ENCODE data around the gene SPATA24.
"Not testable (repeated sequence)": the region's sequence is repeated elsewhere in the genome, so short reads cannot be mapped to it uniquely, and the experiment has no call there.

Gene SPATA24

GRCh38 chr5:139387611-139388197 lies 16.2 kb downstream of the SPATA24 start:
- H3K36me3 ChIP-seq (ENCODE audit: control insufficient read depth in 2 of 2, insufficient read depth in 2 of 2, low read length in 2 of 2) = no peaks in the 10 kb centered on the region
- H3K4me1 ChIP-seq (ENCODE audit: control insufficient read depth, insufficient read depth, low read length) = peaks cover 9% of the 10 kb centered on the region
- H3K27me3 ChIP-seq (ENCODE audit: control insufficient read depth in 1 of 2, insufficient read depth in 2 of 2, low read length in 2 of 2) = peaks cover under 1 to 9% of the 10 kb centered on the region in 2 donors
- no peaks in the 10 kb centered on the region for H3K9me3 ChIP-seq (ENCODE audit: control insufficient read depth in 2 of 2, low read length in 2 of 2)
- H3K9ac ChIP-seq (ENCODE audit: low read length in 2 of 2) = no peak overlapping the region
- no peak overlapping the region for H3K27ac ChIP-seq (ENCODE audit: low read length)
- no peak overlapping the region for H3K4me3 ChIP-seq (ENCODE audit: low read length in 2 of 2)

- not testable (repeated sequence) for H3K9ac ChIP-seq (ENCODE audit: low read length in 2 of 2); H3K4me3 ChIP-seq (ENCODE audit: low read length in 2 of 2); H3K4me1 ChIP-seq (ENCODE audit: control insufficient read depth, insufficient read depth, low read length); H3K9me3 ChIP-seq (ENCODE audit: control insufficient read depth in 2 of 2, low read length in 2 of 2); H3K36me3 ChIP-seq (ENCODE audit: control insufficient read depth in 2 of 2, insufficient read depth in 2 of 2, low read length in 2 of 2); H3K27me3 ChIP-seq (ENCODE audit: control insufficient read depth in 1 of 2, insufficient read depth in 2 of 2, low read length in 2 of 2); H3K27ac ChIP-seq (ENCODE audit: low read length)
Measured at GRCh38 chr5:139386956-139387355, 16.9 kb downstream of the SPATA24 start.

DNA sequence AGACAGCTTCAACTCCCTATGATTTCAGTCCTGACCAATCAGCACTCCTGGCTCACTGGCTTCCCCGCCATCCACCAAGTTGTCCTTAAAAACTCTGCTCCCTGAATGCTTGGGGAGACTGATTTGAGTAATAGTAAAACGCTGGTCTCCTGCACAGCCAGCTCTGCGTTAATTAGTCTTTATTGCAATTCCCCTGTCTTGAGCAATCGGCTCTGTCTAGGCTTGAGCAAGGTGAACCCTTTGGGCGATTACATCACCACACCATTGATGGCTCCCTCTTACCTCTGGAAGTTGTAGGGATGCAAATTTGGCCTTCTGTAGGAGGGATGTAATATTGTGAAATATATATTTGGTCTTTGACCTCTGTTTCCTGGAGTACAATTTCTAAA lies 17.8 kb downstream of the SPATA24 start:
- H3K4me1 ChIP-seq (ENCODE audit: control insufficient read depth, insufficient read depth, low read length) = peaks cover 3% of the 10 kb centered on the region
- H3K27ac ChIP-seq (ENCODE audit: low read length) = no peak overlapping the region

DNA sequence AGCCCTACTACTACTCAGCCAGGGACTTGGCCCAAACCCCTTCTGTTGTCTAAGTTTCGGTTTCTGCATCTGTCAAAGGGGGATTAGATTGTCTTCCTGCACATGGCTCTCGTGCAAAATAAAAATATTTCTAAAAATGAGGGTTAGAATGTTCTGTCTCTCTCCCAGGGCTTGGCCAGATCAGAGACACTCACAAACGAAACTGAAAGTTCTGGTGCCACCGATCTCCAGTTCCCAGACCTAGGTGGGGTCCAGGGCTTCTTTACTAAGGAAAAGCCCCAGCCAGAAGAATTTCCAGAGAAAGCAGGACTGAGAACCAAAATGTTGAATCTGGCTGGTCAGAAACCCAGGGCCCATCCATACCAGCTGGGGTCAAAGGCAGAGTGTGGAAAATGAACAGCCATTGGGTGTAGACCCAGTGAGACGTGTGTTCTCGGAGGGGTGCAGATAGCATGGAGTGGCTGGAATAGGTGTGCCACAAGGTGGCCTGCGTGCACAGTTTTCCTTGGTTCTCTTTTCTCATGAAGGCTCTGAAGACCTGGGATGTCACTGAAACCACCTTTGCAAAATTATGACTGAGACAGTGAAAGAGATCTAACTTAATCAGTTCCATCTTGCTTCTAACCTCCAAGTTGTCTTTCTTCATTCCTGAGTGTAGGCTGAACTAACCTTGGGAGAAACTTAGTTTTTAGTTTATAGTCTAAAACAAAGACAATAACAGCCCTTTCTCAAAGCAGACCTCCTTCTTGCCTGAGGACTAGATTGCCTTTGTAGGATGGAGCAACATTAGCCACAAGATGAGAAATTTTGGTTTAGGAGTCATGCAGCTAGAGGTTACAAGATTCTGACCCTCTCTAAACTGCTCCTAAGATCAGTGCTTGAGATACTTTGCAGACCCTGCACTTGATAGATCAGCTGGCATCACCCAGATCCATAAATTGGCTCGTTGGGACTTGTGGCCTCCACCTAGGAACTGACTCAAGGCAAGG lies 18.5 kb downstream of the SPATA24 start:
- Histone ChIP-seq H3K27ac (ENCODE audit: low read length) (no peak overlapping the region), H3K9me3 (ENCODE audit: control insufficient read depth in 2 of 2, low read length in 2 of 2) (no peaks in the 10 kb centered on the region), H3K4me1 (ENCODE audit: control insufficient read depth, insufficient read depth, low read length) (peaks cover 3% of the 10 kb centered on the region), H3K4me3 (ENCODE audit: low read length in 2 of 2) (peak overlapping the region in 1 of 2 donors; percentile 58), H3K36me3 (ENCODE audit: control insufficient read depth in 2 of 2, insufficient read depth in 2 of 2, low read length in 2 of 2) (no peaks in the 10 kb centered on the region), H3K9ac (ENCODE audit: low read length in 2 of 2) (peak overlapping the region in 1 of 2 donors; percentile 21), H3K27me3 (ENCODE audit: control insufficient read depth in 1 of 2, insufficient read depth in 2 of 2, low read length in 2 of 2) (no peaks in the 10 kb centered on the region)

More for the DNA sequence above, 17.8 kb downstream of the SPATA24 start:
- H3K9ac ChIP-seq (ENCODE audit: low read length in 2 of 2) = no peak overlapping the region
- no peak overlapping the region for H3K4me3 ChIP-seq (ENCODE audit: low read length in 2 of 2)
- H3K36me3 ChIP-seq (ENCODE audit: control insufficient read depth in 2 of 2, insufficient read depth in 2 of 2, low read length in 2 of 2) = no peaks in the 10 kb centered on the region
- H3K9me3 ChIP-seq (ENCODE audit: control insufficient read depth in 2 of 2, low read length in 2 of 2) = no peaks in the 10 kb centered on the region
- H3K27me3 ChIP-seq (ENCODE audit: control insufficient read depth in 1 of 2, insufficient read depth in 2 of 2, low read length in 2 of 2) = no peaks in the 10 kb centered on the region

- Histone ChIP-seq H3K9ac (ENCODE audit: low read length in 2 of 2) (no peak overlapping the region), H3K9me3 (ENCODE audit: control insufficient read depth in 2 of 2, low read length in 2 of 2) (no peaks in the 10 kb centered on the region), H3K27ac (ENCODE audit: low read length) (no peak overlapping the region), H3K36me3 (ENCODE audit: control insufficient read depth in 2 of 2, insufficient read depth in 2 of 2, low read length in 2 of 2) (no peaks in the 10 kb centered on the region), H3K4me1 (ENCODE audit: control insufficient read depth, insufficient read depth, low read length) (peaks cover 3% of the 10 kb centered on the region), H3K4me3 (ENCODE audit: low read length in 2 of 2) (peak overlapping the region in 1 of 2 donors; percentile 8), H3K27me3 (ENCODE audit: control insufficient read depth in 1 of 2, insufficient read depth in 2 of 2, low read length in 2 of 2) (no peaks in the 10 kb centered on the region)
Measured at GRCh38 chr5:139384591-139385051, 19.3 kb downstream of the SPATA24 start.

DNA sequence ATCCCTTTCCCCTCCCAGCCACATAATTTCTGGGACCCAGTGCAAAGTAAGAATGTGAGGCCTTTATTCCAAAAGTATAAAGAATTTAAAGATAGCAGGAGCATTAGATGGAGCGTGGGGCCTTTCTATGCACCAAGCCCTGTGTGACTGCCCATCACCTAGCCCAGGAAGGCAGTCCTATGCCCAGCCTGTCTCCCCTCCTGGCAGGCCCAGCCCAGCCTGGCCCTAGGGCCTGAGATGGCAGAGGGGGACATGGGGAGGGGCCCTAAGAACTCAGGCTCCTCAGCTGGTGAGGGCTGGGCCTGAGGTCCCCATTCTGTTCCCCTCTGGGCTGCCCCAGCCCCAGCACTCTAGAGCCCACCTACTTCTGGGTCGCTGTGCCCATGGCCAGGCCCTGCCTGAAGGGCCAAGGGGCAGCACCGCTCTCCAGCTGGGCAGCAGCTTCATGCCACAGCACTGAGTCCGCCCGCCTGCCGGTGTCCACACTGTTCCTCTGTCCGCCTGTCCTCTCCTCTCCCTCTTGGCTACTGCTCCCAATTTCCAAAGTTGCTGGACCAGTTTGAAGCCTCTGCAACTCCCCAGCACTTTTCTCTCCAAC lies 19.8 kb downstream of the SPATA24 start:
- no peaks in the 10 kb centered on the region for H3K9me3 ChIP-seq (ENCODE audit: control insufficient read depth in 2 of 2, low read length in 2 of 2)
- no peaks in the 10 kb centered on the region for H3K36me3 ChIP-seq (ENCODE audit: control insufficient read depth in 2 of 2, insufficient read depth in 2 of 2, low read length in 2 of 2)
- H3K4me1 ChIP-seq (ENCODE audit: control insufficient read depth, insufficient read depth, low read length) = peaks cover 3% of the 10 kb centered on the region
- H3K27me3 ChIP-seq (ENCODE audit: control insufficient read depth in 1 of 2, insufficient read depth in 2 of 2, low read length in 2 of 2) = no peaks in the 10 kb centered on the region
- no peak overlapping the region for H3K9ac ChIP-seq (ENCODE audit: low read length in 2 of 2)
- H3K4me3 ChIP-seq (ENCODE audit: low read length in 2 of 2) = no peak overlapping the region
- H3K27ac ChIP-seq (ENCODE audit: low read length) = no peak overlapping the region

DNA sequence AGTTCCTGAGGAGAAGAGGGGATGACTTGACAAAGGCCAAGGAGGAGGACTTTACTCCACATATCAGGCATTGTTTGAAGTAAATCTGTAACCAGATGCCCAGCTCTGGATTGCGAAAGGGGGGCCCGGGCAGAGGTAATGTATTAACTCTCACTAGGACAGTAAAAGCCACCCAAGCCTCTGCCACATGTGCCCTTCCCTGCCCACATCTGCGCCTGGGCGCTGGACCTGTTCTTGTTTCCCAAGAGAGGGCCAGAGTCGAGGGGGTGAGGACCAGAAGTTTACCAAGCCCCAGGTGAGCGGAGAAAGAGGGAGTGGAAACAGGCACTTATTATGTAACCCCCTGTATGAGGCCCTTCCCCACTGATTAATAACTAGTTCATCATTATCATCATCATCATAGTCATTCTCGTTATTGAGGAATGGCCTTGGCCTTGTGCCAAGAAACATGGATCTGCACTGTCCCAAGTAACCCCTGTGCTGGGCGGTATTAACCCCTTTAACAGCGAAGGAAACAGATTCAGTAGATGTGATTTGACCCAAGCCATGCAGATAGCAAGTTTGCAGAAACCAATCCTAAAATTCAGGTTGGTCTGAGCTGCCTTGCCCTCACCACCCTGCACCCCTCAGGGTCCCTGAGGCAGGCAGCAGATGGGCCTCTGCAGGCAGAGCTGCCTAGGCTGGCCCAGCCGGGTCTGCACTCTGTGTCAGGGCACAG lies 20.5 kb downstream of the SPATA24 start, which contains the start of gene SLC23A1:
SLC23A1 (minus strand) TSS at position 23 of the 718 bp plus-strand sequence. CDS start 44 bp downstream, outside the sequence.
- H3K4me3 ChIP-seq (ENCODE audit: low read length in 2 of 2) = no peak within 1 kb of the TSS
- H3K9me3 ChIP-seq (ENCODE audit: control insufficient read depth in 2 of 2, low read length in 2 of 2) = no peaks in the 10 kb centered on the region
- no peaks in the 10 kb centered on the region for H3K27me3 ChIP-seq (ENCODE audit: control insufficient read depth in 1 of 2, insufficient read depth in 2 of 2, low read length in 2 of 2)
- no peak within 1 kb of the TSS for H3K27ac ChIP-seq (ENCODE audit: low read length)
- peaks cover 3% of the 10 kb centered on the region for H3K4me1 ChIP-seq (ENCODE audit: control insufficient read depth, insufficient read depth, low read length)
- H3K9ac ChIP-seq (ENCODE audit: low read length in 2 of 2) = no peak within 1 kb of the TSS
- no peaks in the 10 kb centered on the region for H3K36me3 ChIP-seq (ENCODE audit: control insufficient read depth in 2 of 2, insufficient read depth in 2 of 2, low read length in 2 of 2)

GRCh38 chr5:139382807-139383206 lies 21.1 kb downstream of the SPATA24 start:
- no peaks in the 10 kb centered on the region for H3K27me3 ChIP-seq (ENCODE audit: control insufficient read depth in 1 of 2, insufficient read depth in 2 of 2, low read length in 2 of 2)
- H3K27ac ChIP-seq (ENCODE audit: low read length) = no peak overlapping the region
- H3K4me1 ChIP-seq (ENCODE audit: control insufficient read depth, insufficient read depth, low read length) = peaks cover 3% of the 10 kb centered on the region
- no peaks in the 10 kb centered on the region for H3K9me3 ChIP-seq (ENCODE audit: control insufficient read depth in 2 of 2, low read length in 2 of 2)
- H3K9ac ChIP-seq (ENCODE audit: low read length in 2 of 2) = no peak overlapping the region
- no peaks in the 10 kb centered on the region for H3K36me3 ChIP-seq (ENCODE audit: control insufficient read depth in 2 of 2, insufficient read depth in 2 of 2, low read length in 2 of 2)
- H3K4me3 ChIP-seq (ENCODE audit: low read length in 2 of 2) = no peak overlapping the region

- no peak overlapping the region for H3K9ac ChIP-seq (ENCODE audit: low read length in 2 of 2)
- H3K27me3 ChIP-seq (ENCODE audit: control insufficient read depth in 1 of 2, insufficient read depth in 2 of 2, low read length in 2 of 2) = no peaks in the 10 kb centered on the region
- no peak overlapping the region for H3K27ac ChIP-seq (ENCODE audit: low read length)
Measured at GRCh38 chr5:139381837-139382761, 21.8 kb downstream of the SPATA24 start.

More at GRCh38 chr5:139381837-139382761, 21.8 kb downstream of the SPATA24 start:
- Histone ChIP-seq H3K36me3 (ENCODE audit: control insufficient read depth in 2 of 2, insufficient read depth in 2 of 2, low read length in 2 of 2) (peaks cover 0 to 2% of the 10 kb centered on the region in 2 donors), H3K4me3 (ENCODE audit: low read length in 2 of 2) (no peak overlapping the region), H3K9me3 (ENCODE audit: control insufficient read depth in 2 of 2, low read length in 2 of 2) (no peaks in the 10 kb centered on the region), H3K4me1 (ENCODE audit: control insufficient read depth, insufficient read depth, low read length) (peaks cover 3% of the 10 kb centered on the region)
